Measurements from ENCODE around the gene PRF1.
"Not testable (repeated sequence)": the region's sequence is repeated elsewhere in the genome, so short reads cannot be mapped to it uniquely, and the experiment has no call there.

Gene PRF1

DNA sequence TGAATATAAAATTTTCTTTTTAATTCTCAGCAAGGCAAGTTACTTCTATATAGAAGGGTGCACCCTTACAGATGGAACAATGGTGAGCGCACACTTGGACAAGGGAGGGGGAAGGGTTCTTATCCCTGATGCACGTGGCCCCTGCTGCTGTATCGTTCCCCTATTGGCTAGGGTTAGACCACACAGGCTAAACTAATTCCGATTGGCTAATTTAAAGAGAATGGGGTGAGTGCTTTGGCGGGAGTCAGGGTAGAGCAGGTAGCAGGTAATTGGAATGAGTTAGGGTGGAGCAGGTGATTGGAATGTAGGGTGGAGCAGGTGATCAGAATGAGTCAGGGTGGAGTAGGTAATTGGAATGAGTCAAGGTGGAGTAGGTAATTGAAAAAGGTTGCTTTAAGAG lies 32.0 kb upstream of the PRF1 start:
- H3K36me3 ChIP-seq (ENCODE audit: control insufficient read depth, insufficient read depth, low read length); H3K27me3 ChIP-seq (ENCODE audit: control insufficient read depth, insufficient read depth, low read length, poor library complexity, severe bottlenecking); H3K9me3 ChIP-seq (ENCODE audit: control insufficient read depth, low read length); H3K27ac ChIP-seq (ENCODE audit: insufficient read depth, low read depth, low read length, poor library complexity, severe bottlenecking); H3K4me3 ChIP-seq (ENCODE audit: insufficient read depth, low read depth, low read length); H3K4me1 ChIP-seq (ENCODE audit: control insufficient read depth, insufficient read depth, low read length): not testable (repeated sequence)
- WGBS, 2 experiments = 86 to 90% methylated on average over 5 of the region's 5 CpGs

DNA sequence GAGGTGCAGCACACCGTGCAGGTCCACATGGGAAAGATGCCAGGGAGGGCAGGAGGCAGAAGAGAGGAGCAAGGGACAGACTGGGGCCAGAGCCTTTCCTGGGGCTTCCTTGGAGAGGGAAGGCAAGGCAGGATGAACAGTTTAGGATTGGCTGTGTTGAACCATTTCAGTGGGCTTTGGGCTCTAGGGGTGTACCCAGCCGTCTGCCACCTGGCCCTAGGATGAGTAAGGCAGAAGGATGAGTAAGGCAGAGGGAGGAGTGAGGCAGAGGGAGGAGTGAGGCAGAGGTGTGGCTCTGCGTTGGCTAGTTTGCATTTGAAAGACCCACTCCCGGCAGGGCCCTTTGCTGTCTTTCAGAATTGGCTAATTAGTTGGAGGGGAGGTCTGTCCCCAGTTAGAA lies 31.5 kb upstream of the PRF1 start:
- H3K27me3 ChIP-seq (ENCODE audit: control insufficient read depth, insufficient read depth, low read length, poor library complexity, severe bottlenecking) = no peaks in the 10 kb centered on the region
- H3K4me1 ChIP-seq (ENCODE audit: control insufficient read depth, insufficient read depth, low read length) = peaks cover 3% of the 10 kb centered on the region
- 35 to 42% methylated on average over 4 of the region's 4 CpGs for WGBS, 2 experiments
- H3K36me3 ChIP-seq (ENCODE audit: control insufficient read depth, insufficient read depth, low read length) = no peaks in the 10 kb centered on the region
- no peak overlapping the region for H3K4me3 ChIP-seq (ENCODE audit: insufficient read depth, low read depth, low read length)
- no peaks in the 10 kb centered on the region for H3K9me3 ChIP-seq (ENCODE audit: control insufficient read depth, low read length)
- no peak overlapping the region for H3K27ac ChIP-seq (ENCODE audit: insufficient read depth, low read depth, low read length, poor library complexity, severe bottlenecking)

DNA sequence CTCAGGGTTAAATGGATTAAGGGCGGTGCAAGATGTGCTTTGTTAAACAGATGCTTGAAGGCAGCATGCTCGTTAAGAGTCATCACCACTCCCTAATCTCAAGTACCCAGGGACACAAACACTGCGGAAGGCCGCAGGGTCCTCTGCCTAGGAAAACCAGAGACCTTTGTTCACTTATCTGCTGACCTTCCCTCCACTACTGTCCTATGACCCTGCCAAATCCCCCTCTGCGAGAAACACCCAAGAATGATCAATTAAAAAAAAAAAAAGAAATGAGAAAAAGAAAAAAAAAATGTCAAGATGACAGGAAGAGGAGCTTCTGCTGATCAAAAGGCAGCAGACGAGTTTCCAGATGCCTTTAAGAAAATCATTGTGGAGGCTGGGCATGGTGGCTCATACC lies 29.2 kb upstream of the PRF1 start:
- not testable (repeated sequence) for H3K4me1 ChIP-seq (ENCODE audit: control insufficient read depth, insufficient read depth, low read length); H3K9me3 ChIP-seq (ENCODE audit: control insufficient read depth, low read length); H3K36me3 ChIP-seq (ENCODE audit: control insufficient read depth, insufficient read depth, low read length); H3K4me3 ChIP-seq (ENCODE audit: insufficient read depth, low read depth, low read length); H3K27me3 ChIP-seq (ENCODE audit: control insufficient read depth, insufficient read depth, low read length, poor library complexity, severe bottlenecking); H3K27ac ChIP-seq (ENCODE audit: insufficient read depth, low read depth, low read length, poor library complexity, severe bottlenecking)
- 93 to 96% methylated on average over 1 of the region's 6 CpGs for WGBS, 2 experiments

DNA sequence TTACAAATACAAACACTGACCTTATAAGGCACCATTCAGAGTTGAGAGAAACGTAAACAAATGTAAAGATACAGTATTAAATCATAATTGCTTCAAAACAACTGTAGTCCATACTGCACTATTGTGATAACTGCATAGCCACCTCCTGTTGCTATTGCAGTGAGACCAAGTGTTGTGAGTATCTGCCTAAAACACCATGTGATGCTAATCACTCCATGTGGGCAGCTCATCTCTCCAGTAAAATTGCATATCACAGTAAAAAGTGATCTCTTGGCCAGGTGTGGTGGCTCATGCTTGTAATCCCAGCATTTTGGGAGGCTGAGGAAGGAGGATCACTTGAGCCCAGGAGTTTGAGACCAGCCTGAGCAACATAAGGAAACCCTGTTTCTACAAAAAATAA lies 26.8 kb upstream of the PRF1 start:
- Histone ChIP-seq H3K27ac (ENCODE audit: insufficient read depth, low read depth, low read length, poor library complexity, severe bottlenecking) (no peak overlapping the region), H3K36me3 (ENCODE audit: control insufficient read depth, insufficient read depth, low read length) (peaks cover 3% of the 10 kb centered on the region), H3K9me3 (ENCODE audit: control insufficient read depth, low read length) (peaks cover 2% of the 10 kb centered on the region), H3K4me3 (ENCODE audit: insufficient read depth, low read depth, low read length) (no peak overlapping the region), H3K27me3 (ENCODE audit: control insufficient read depth, insufficient read depth, low read length, poor library complexity, severe bottlenecking) (no peaks in the 10 kb centered on the region), H3K4me1 (ENCODE audit: control insufficient read depth, insufficient read depth, low read length) (peaks cover 3% of the 10 kb centered on the region)
- WGBS, 2 experiments = 100% methylated on average over 1 of the region's 1 CpG

DNA sequence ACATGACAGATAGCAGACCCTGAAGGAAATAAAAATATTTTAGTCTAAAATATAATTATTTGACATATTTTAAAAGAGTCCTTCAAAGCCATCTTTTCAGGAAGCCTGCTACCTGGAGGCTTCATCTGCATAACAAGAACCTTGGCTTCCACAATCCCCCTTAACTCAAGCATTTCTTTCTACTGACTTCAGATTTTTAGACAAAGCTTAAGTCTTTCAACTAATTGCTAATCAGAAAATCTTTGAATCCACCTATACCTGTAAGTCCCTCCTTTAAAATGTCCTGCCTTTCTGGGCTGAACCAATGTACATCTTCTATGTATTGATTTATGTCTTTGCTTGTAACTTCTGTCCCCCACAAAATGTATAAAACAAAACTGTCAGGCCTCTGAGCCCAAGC lies 23.5 kb upstream of the PRF1 start:
- Histone ChIP-seq H3K9me3 (ENCODE audit: control insufficient read depth, low read length) (peaks cover 2% of the 10 kb centered on the region), H3K4me1 (ENCODE audit: control insufficient read depth, insufficient read depth, low read length) (no peaks in the 10 kb centered on the region), H3K27ac (ENCODE audit: insufficient read depth, low read depth, low read length, poor library complexity, severe bottlenecking) (no peak overlapping the region), H3K36me3 (ENCODE audit: control insufficient read depth, insufficient read depth, low read length) (peaks cover 3% of the 10 kb centered on the region), H3K27me3 (ENCODE audit: control insufficient read depth, insufficient read depth, low read length, poor library complexity, severe bottlenecking) (no peaks in the 10 kb centered on the region), H3K4me3 (ENCODE audit: insufficient read depth, low read depth, low read length) (no peak overlapping the region)

DNA sequence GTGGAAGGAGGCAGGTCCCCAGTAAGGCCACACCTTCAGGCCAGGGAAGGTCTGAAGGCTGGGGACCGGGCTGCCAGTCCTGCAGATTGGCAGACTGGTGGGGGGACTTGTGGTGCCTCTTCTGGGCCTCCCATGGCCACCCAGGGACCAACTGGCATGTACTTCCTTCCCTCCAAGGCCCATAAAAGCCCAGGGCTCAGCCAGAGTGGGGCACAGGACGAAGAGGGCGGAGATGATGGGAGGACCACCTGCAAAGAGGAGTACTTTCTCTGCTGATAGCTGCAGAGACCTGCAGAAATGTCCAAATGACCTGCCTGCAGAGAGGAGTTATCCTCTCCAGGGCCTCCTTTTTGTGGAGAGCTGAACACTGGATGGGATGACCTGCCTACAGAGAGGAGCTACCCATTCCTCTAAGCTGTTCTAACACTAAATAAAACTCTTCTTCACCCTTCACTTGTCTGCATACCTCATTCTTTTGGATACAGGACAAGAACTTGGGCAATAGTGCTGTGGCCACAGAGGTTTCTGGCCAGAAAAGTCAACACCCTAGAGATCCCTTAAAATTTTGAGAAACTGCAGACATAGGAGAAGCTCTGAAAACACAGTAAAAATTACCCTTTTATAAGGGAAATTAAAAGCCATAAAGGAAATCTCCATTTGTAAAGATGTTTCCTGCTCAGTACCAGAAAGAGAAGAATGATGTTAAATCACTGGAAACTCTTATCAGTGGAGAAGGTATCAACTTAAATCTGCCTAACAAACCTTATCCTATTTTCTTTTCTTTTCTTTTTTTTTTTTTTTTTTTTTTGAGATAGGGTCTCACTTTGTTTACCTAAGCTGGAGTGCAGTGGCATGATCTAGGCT lies 20.7 kb upstream of the PRF1 start:
- Histone ChIP-seq H3K27me3 (ENCODE audit: control insufficient read depth, insufficient read depth, low read length, poor library complexity, severe bottlenecking) (no peaks in the 10 kb centered on the region), H3K4me3 (ENCODE audit: insufficient read depth, low read depth, low read length) (no peak overlapping the region), H3K4me1 (ENCODE audit: control insufficient read depth, insufficient read depth, low read length) (no peaks in the 10 kb centered on the region), H3K36me3 (ENCODE audit: control insufficient read depth, insufficient read depth, low read length) (peaks cover 1% of the 10 kb centered on the region), H3K9me3 (ENCODE audit: control insufficient read depth, low read length) (peaks cover under 1% of the 10 kb centered on the region), H3K27ac (ENCODE audit: insufficient read depth, low read depth, low read length, poor library complexity, severe bottlenecking) (no peak overlapping the region)
- WGBS, 2 experiments = 89 to 94% methylated on average over 3 of the region's 3 CpGs

DNA sequence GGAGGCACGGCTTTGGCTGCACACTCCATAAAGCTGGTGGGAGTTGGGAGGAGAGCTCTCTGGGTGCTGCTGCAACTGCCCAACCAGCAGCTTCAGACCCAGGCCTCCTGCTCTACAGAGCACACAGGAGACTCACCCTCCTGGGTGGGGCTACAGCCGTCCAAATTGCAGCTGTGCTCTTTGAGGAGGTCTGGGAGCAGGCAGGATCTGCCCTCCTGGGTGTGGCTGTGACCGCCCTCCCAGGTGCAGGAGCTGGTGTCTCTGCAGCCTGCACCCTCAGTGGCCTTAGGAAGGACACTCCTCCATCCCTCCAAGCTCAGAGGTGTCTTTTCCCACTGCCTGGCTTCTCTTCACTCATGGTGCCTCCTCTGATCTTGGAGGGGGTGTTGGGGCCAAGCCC lies 20.0 kb upstream of the PRF1 start:
- Histone ChIP-seq H3K27me3 (ENCODE audit: control insufficient read depth, insufficient read depth, low read length, poor library complexity, severe bottlenecking) (no peaks in the 10 kb centered on the region), H3K36me3 (ENCODE audit: control insufficient read depth, insufficient read depth, low read length) (no peaks in the 10 kb centered on the region), H3K9me3 (ENCODE audit: control insufficient read depth, low read length) (no peaks in the 10 kb centered on the region), H3K4me3 (ENCODE audit: insufficient read depth, low read depth, low read length) (no peak overlapping the region), H3K4me1 (ENCODE audit: control insufficient read depth, insufficient read depth, low read length) (no peaks in the 10 kb centered on the region), H3K27ac (ENCODE audit: insufficient read depth, low read depth, low read length, poor library complexity, severe bottlenecking) (no peak overlapping the region)
- 88 to 91% methylated on average over 3 of the region's 3 CpGs for WGBS, 2 experiments

DNA sequence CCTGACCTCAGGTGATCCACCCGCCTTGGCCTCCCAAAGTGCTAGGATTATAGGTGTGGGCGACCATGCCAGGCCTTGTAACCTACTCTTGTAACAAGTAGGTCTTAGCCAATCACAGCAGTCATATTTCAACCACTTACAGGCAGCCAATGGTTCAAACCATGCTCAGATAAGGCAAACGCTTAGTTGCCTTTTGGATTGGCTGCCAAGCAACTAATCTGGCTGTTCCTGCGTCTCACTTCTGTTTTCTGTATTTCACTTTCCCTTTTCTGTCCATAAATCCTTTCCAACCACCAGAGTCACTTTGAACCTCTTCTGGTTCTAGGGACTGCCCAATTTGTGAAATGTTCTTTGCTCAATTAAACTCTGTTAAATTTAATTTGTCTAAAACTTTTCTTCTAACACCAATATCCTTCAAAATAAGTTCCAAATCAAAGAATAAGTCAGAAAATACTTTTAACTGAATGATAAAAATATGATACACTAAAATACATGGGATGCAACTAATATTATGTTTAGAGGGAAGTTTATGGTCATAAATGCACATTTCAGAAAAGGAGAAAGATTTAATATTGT lies 19.1 kb upstream of the PRF1 start:
- H3K9me3 ChIP-seq (ENCODE audit: control insufficient read depth, low read length) = no peaks in the 10 kb centered on the region
- H3K4me1 ChIP-seq (ENCODE audit: control insufficient read depth, insufficient read depth, low read length) = no peaks in the 10 kb centered on the region
- no peaks in the 10 kb centered on the region for H3K36me3 ChIP-seq (ENCODE audit: control insufficient read depth, insufficient read depth, low read length)
- no peak overlapping the region for H3K27ac ChIP-seq (ENCODE audit: insufficient read depth, low read depth, low read length, poor library complexity, severe bottlenecking)
- H3K4me3 ChIP-seq (ENCODE audit: insufficient read depth, low read depth, low read length) = no peak overlapping the region
- WGBS, 2 experiments = 92 to 93% methylated on average over 4 of the region's 4 CpGs
- no peaks in the 10 kb centered on the region for H3K27me3 ChIP-seq (ENCODE audit: control insufficient read depth, insufficient read depth, low read length, poor library complexity, severe bottlenecking)

DNA sequence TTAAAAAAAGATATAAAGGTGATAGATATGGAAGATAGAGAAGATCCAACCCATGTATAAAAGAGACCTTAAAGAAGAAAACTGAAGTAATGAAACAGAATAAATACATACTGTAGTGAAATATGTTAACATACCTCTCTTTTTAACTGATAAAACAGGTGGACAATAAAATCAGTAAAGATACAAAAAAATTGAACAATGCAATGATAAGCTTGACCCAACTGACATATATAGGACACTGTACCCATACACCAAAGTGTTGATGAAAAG lies 17.4 kb upstream of the PRF1 start:
- H3K9me3 ChIP-seq (ENCODE audit: control insufficient read depth, low read length) = no peaks in the 10 kb centered on the region
- H3K4me3 ChIP-seq (ENCODE audit: insufficient read depth, low read depth, low read length) = no peak overlapping the region
- no peaks in the 10 kb centered on the region for H3K27me3 ChIP-seq (ENCODE audit: control insufficient read depth, insufficient read depth, low read length, poor library complexity, severe bottlenecking)

DNA sequence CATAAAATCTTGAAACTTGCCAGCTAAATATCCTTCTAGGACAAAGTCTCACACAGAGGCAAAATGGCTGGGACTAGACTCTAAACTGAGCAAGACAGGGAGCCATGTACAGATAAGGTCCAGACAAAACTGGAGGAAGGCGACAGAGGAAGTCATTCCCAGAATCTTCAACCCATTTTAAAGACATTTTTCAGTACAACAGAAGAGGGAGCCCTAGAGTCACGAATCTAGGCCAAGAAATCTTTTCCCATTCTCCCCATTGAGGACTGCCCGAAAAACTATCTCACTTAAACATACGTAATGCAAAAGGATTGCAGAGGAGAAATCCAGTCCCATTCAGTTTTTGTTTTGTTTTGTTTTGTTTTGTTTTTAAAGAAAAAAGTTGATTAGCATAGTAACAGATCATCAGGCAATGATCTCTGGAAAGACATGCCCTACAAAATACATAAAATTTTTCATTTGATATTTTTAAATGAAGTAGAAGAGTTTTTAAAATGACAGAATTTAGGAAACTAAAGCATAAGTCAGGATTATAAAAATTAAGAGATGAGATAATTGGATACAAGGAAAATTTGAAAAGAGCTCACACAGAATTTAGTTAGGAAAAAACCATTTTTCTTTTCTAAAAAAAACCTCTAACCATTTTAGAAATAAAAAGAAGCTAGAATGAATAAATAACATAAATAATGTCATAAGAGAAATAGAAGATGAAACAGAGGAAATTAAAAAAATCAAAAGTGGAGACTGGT lies 16.9 kb upstream of the PRF1 start:
- Histone ChIP-seq H3K27me3 (ENCODE audit: control insufficient read depth, insufficient read depth, low read length, poor library complexity, severe bottlenecking) (no peaks in the 10 kb centered on the region), H3K4me3 (ENCODE audit: insufficient read depth, low read depth, low read length) (no peak overlapping the region), H3K27ac (ENCODE audit: insufficient read depth, low read depth, low read length, poor library complexity, severe bottlenecking) (no peak overlapping the region), H3K9me3 (ENCODE audit: control insufficient read depth, low read length) (no peaks in the 10 kb centered on the region), H3K36me3 (ENCODE audit: control insufficient read depth, insufficient read depth, low read length) (no peaks in the 10 kb centered on the region), H3K4me1 (ENCODE audit: control insufficient read depth, insufficient read depth, low read length) (no peaks in the 10 kb centered on the region)
- 41 to 66% methylated on average over 2 to 4 of the region's 4 CpGs for WGBS, 2 experiments

More for the DNA sequence above, 17.4 kb upstream of the PRF1 start:
- no peaks in the 10 kb centered on the region for H3K4me1 ChIP-seq (ENCODE audit: control insufficient read depth, insufficient read depth, low read length)
- H3K27ac ChIP-seq (ENCODE audit: insufficient read depth, low read depth, low read length, poor library complexity, severe bottlenecking) = no peak overlapping the region
- H3K36me3 ChIP-seq (ENCODE audit: control insufficient read depth, insufficient read depth, low read length) = no peaks in the 10 kb centered on the region

Measured in ectodermal cell (in vitro differentiated cells).